Sigmoid colon (tissue), 7 donors: ENCODE data around the gene ATXN7. TPM values are rescaled to one million over a fixed set of nuclear protein-coding genes. Genes with fewer than 3 reads are reported as not detected.

ENCODE experiments used
- DNase-seq: peaks from one replicate; pipeline ENCODE4 v3.0.0-alpha.2; 2019
- H3K27ac ChIP-seq, 4 donors: fragments of 200-600 bp; sonication (generic); one replicate each; pipeline ENCODE4 v1.5.1; 2016 to 2019; ENCODE audit warnings: mild to moderate bottlenecking in 1 of 4
- H3K27me3 ChIP-seq, 3 donors: fragments of 200-600 bp; sonication (generic); one replicate each; pipeline ENCODE4 v1.5.1; 2019; ENCODE audit warnings: mild to moderate bottlenecking in 1 of 3
- H3K36me3 ChIP-seq, 4 donors: fragments of 200-600 bp; sonication (generic); one replicate each; pipeline ENCODE4 v1.5.1; 2016 to 2019
- H3K4me1 ChIP-seq, 4 donors: fragments of 200-600 bp; sonication (generic); one replicate each; pipeline ENCODE4 v1.5.1; 2017 to 2019
- H3K4me3 ChIP-seq, 4 donors: fragments of 200-600 bp; sonication (generic); one replicate each; pipeline ENCODE4 v1.5.1; 2017 to 2019; ENCODE audit warnings: mild to moderate bottlenecking in 2 of 4, moderate library complexity in 1 of 4
- H3K9me3 ChIP-seq, 4 donors: fragments of 200-600 bp in 3 of 4; sonication (generic) in 3 of 4; one replicate each; pipeline versions ENCODE4 v1.5.1 to v1.6.1; 2013 to 2019
- EP300 ChIP-seq, 4 donors: sonication (generic); formaldehyde crosslinking; IDR thresholded peaks; one replicate each; pipeline ENCODE4 v1.6.1; 2017; ENCODE audit warnings: antibody characterized with exemption in 4 of 4
- POLR2A ChIP-seq, 2 donors: fragments of 450-650 bp; IDR thresholded peaks; one replicate each; pipeline ENCODE4 v1.6.1; 2016; ENCODE audit warnings: antibody characterized with exemption in 2 of 2, mild to moderate bottlenecking in 2 of 2, moderate library complexity in 2 of 2
- POLR2AphosphoS5 ChIP-seq, 4 donors: sonication (generic); formaldehyde crosslinking; IDR thresholded peaks; one replicate each; pipeline ENCODE4 v1.6.1; 2017; ENCODE audit warnings: antibody characterized with exemption in 4 of 4
- WGBS, 2 donors: extraction: QIAGEN DNeasy Blood & Tissue Kit; methylation state at CpG; one replicate each; pipeline ENCODE4 v1.1.7; 2013; 5-methylcytosine and 5-hydroxymethylcytosine counted together
- intact Hi-C: fragments of 100-400 bp; cut with DNase I; formaldehyde crosslinking; loops from one replicate; pipeline ENCODE4 v1.15.1; 2023
- polyA plus RNA-seq, 3 donors: library from polyadenylated mRNA; stranded (reverse); fragments of 200-250 nt; gene quantifications; one replicate each; pipeline ENCODE4 v1.2.3, GENCODE V29; 2013
- total RNA-seq, 4 donors: library from RNA; depleted of rRNA; stranded (reverse); fragments of >200 nt; gene quantifications; one replicate each; pipeline ENCODE4 v1.1.0, GENCODE V29; 2016
- TF ChIP-seq, protein P1 (sequence below), 4 experiments: fragments of 450-650 bp in 3 of 4; fragments of 200-600 bp in 1 of 4; IDR thresholded peaks; one replicate each; pipeline ENCODE4 v1.5.1; 2016 to 2019; ENCODE audit warnings: antibody characterized with exemption in 4 of 4, mild to moderate bottlenecking in 3 of 4, moderate library complexity in 2 of 4
- donor health status: healthy with polysubstance abuse.
- donor health status: Bipolar disorder and iron deficiency.
- donor health status: healthy.

Gene ATXN7
- total and polyA plus RNA-seq, 7 donors, result 2.1 to 32.7 (median 17.8) TPM

DNA sequence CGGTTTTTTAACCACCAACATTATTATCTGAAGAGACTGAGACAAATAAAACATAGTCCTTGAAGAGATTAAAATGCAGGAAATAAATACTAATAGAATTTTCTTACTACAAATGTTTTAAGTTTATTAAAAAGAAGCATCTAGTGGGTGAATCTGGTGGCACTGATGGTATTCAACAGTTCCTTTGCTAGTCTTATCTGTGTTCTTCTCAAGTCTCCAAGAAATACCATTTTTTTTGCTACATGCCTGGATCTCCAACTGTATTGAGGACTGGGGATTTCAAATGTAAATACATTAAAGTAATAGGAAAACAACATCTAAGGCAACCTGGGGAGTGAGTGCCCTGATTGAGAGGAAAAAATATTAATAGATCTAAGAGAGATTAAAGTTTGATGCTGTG lies 22.0 kb upstream of the ATXN7 start:
- Histone ChIP-seq H3K9me3 (no peaks in the 10 kb centered on the region), H3K36me3 (peaks cover 0 to 6% (median 0%) of the 10 kb centered on the region in 4 donors), H3K4me3 (no peak overlapping the region), H3K4me1 (peaks cover 0 to 7% (median 0%) of the 10 kb centered on the region in 4 donors), H3K27me3 (no peaks in the 10 kb centered on the region), H3K27ac (no peak overlapping the region)
- TF ChIP-seq EP300 (IDR thresholded peaks at IDR 0.05) (no peak), POLR2A (IDR thresholded peaks at IDR 0.05) (no peak), POLR2AphosphoS5 (IDR thresholded peaks at IDR 0.05) (no peak)
- TF ChIP-seq, protein P1, sequence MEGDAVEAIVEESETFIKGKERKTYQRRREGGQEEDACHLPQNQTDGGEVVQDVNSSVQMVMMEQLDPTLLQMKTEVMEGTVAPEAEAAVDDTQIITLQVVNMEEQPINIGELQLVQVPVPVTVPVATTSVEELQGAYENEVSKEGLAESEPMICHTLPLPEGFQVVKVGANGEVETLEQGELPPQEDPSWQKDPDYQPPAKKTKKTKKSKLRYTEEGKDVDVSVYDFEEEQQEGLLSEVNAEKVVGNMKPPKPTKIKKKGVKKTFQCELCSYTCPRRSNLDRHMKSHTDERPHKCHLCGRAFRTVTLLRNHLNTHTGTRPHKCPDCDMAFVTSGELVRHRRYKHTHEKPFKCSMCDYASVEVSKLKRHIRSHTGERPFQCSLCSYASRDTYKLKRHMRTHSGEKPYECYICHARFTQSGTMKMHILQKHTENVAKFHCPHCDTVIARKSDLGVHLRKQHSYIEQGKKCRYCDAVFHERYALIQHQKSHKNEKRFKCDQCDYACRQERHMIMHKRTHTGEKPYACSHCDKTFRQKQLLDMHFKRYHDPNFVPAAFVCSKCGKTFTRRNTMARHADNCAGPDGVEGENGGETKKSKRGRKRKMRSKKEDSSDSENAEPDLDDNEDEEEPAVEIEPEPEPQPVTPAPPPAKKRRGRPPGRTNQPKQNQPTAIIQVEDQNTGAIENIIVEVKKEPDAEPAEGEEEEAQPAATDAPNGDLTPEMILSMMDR (IDR thresholded peaks at IDR 0.05), result no peak
- no peak for DNase-seq
- intact Hi-C loops, result no loop called here
- 0 to 56% methylated on average over 1 of the region's 1 CpG for WGBS, 2 donors

DNA sequence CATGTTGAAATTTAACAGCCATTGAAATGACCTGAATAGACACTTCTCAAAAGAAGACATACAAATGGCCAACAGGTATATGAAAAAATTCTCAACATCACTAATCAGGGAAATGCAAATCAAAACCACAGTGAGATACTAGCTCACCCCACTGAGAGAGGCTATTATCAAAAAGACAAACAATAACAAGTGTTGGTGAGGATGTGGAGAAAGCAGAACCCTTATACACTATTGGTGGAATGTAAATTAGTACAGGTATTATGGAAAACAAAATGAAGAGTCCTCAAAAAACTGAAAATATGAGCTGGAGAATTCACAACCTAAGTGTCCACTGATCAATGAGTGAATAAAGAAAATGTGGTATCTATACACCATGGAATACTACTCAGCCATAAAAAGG lies 21.5 kb upstream of the ATXN7 start:
- no peak overlapping the region for H3K4me3 ChIP-seq
- H3K9me3 ChIP-seq, result no peaks in the 10 kb centered on the region
- H3K36me3 ChIP-seq, result peaks cover 0 to 6% (median 0%) of the 10 kb centered on the region in 4 donors
- no peak for TF ChIP-seq POLR2AphosphoS5 (IDR thresholded peaks at IDR 0.05)
- TF ChIP-seq EP300 (IDR thresholded peaks at IDR 0.05), result no peak
- no peak for TF ChIP-seq POLR2A (IDR thresholded peaks at IDR 0.05)
- TF ChIP-seq, protein P1 (IDR thresholded peaks at IDR 0.05), result no peak
- no peaks in the 10 kb centered on the region for H3K27me3 ChIP-seq
- peaks cover 0 to 7% (median 0%) of the 10 kb centered on the region in 4 donors for H3K4me1 ChIP-seq
- DNase-seq, result no peak
- no peak overlapping the region for H3K27ac ChIP-seq
- intact Hi-C loops, result no loop called here

DNA sequence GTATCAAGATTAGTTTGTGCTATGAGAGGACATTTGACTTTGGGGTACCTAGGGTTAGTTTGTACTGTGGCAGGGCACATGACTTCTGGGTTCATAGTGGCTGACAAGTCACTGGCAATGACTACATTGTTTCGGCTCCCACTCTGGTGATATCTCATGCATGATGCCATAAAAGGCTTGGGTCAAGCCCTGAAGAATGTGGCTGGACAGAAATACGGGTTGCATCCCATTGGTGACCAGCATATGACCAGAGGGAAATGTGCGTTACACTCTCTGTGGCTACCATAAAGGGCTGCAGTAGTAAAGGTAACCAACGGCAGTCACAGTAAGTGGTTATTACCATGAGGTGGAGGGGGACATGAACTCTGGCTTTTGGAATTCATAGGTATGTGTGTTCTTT lies 18.5 kb upstream of the ATXN7 start:
- peaks cover 0 to 7% (median 0%) of the 10 kb centered on the region in 4 donors for H3K4me1 ChIP-seq
- no peak for TF ChIP-seq EP300 (IDR thresholded peaks at IDR 0.05)
- no peak for TF ChIP-seq POLR2A (IDR thresholded peaks at IDR 0.05)
- TF ChIP-seq, protein P1 (IDR thresholded peaks at IDR 0.05), result no peak
- TF ChIP-seq POLR2AphosphoS5 (IDR thresholded peaks at IDR 0.05), result no peak
- 91 to 97% methylated on average over 4 of the region's 4 CpGs for WGBS, 2 donors
- H3K27me3 ChIP-seq, result no peaks in the 10 kb centered on the region
- H3K4me3 ChIP-seq, result no peak overlapping the region
- H3K36me3 ChIP-seq, result no peaks in the 10 kb centered on the region
- no peak for DNase-seq
- no peak overlapping the region for H3K27ac ChIP-seq
- intact Hi-C loops, result no loop called here
- no peaks in the 10 kb centered on the region for H3K9me3 ChIP-seq

DNA sequence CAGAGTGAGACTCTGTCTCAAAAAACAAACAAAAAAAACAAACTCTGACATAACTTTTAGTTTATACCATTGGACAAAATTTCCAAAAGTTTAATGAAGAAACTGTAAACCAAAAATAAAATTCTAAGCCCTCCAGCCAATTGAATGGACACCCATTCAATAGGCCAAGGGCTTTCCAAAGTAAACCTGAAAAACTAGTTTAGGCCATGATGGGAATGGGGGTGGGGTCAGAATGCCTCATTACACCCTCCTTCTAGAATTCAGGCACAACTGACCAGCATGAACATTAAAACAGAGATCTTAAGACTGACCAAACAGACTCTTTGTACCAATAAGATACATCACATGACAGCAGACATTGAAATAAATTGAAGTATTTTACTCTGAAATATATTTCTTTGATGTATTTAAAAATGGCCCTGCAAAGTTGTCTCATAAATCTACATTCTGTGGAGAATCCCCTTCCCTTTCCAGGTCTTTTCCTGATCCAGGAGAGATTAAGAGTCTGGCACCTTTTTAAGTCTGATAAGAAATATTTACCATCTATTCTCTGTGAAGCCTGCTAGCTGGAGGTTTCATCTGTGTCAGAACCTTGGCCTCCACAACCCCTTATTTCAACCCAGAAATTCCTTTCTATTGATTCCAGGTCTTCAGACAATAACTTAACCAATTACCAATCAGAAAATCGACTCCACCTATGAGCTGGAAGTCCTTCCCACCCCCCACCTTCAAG lies 15.8 kb upstream of the ATXN7 start:
- H3K9me3 ChIP-seq, result no peaks in the 10 kb centered on the region
- DNase-seq, result no peak
- TF ChIP-seq POLR2AphosphoS5 (IDR thresholded peaks at IDR 0.05), result no peak
- no peak for TF ChIP-seq EP300 (IDR thresholded peaks at IDR 0.05)
- no peak for TF ChIP-seq POLR2A (IDR thresholded peaks at IDR 0.05)
- TF ChIP-seq, protein P1 (IDR thresholded peaks at IDR 0.05), result no peak
- peaks cover 0 to 7% (median 0%) of the 10 kb centered on the region in 4 donors for H3K4me1 ChIP-seq
- intact Hi-C loops, result no loop called here
- H3K27me3 ChIP-seq, result no peaks in the 10 kb centered on the region
- H3K4me3 ChIP-seq, result no peak overlapping the region
- 39 to 72% methylated on average over 1 of the region's 1 CpG for WGBS, 2 donors
- H3K36me3 ChIP-seq, result no peaks in the 10 kb centered on the region
- H3K27ac ChIP-seq, result no peak overlapping the region
